ENCODE measurements around the gene PLXNA2. TPM values are rescaled to one million over a fixed set of nuclear protein-coding genes. Genes with fewer than 3 reads are reported as not detected.

Gene PLXNA2
- total and polyA plus RNA-seq, 7 donors = 2.4 to 16.1 (median 6.4) TPM

DNA sequence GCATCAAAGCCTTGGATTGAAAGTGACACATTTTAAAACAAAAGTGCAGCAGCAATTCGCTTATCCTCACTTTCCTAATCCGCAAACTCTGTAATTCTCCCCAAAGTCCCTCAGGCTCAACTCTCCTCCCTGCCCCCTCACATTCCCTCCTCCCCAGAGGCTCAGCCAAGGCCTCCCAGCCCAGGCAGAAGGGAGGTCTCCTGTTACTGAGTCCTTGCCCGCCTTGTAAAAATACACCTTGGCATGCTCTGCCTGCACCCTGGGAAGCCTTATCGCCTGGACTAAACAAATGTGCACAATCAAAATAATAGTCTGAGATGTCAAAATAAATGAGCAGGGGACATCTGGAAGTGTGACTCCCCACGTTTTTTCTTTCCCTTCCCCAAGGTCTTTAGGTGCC lies 109.7 kb downstream of the PLXNA2 start:
- intact Hi-C loops (cut with DNase I) = loop anchor here (5.0 kb wide), 1 partner anchor 112 kb away; no protein-coding TSS in a partner anchor
- Histone ChIP-seq H3K4me1 (peaks cover 0 to 44% (median 19%) of the 10 kb centered on the region in 4 donors), H3K36me3 (no peaks in the 10 kb centered on the region), H3K27me3 (no peaks in the 10 kb centered on the region), H3K27ac (no peak overlapping the region), H3K4me3 (no peak overlapping the region), H3K9me3 (no peaks in the 10 kb centered on the region)
- 49 to 70% methylated on average over 5 of the region's 5 CpGs for WGBS, 2 donors
- no peak for DNase-seq
- TF ChIP-seq CTCF (IDR thresholded peaks at IDR 0.05) = no peak
- TF ChIP-seq POLR2AphosphoS5 (IDR thresholded peaks at IDR 0.05) = no peak
- no peak for TF ChIP-seq POLR2A (IDR thresholded peaks at IDR 0.05)
- TF ChIP-seq EP300 (IDR thresholded peaks at IDR 0.05) = no peak

DNA sequence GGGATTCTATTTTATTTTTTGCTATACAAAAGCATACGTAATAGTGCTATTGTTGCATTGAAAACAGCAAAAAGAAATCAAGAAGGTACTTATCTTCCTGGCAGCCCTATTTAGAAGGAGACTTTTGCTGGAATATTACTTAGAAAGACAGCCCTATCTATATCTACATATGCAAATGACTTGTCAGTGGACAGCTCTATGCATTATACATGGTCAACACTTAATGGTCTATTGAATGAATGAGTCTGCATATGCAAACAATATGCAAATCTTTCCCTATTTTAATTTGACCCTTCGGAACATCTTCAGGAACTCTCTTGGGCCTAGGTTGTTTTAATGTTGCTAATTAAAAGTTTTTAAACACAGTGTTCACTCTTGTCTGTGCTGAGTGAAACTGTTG lies 110.8 kb downstream of the PLXNA2 start:
- no peak for DNase-seq
- H3K36me3 ChIP-seq = no peaks in the 10 kb centered on the region
- peaks cover 0 to 44% (median 19%) of the 10 kb centered on the region in 4 donors for H3K4me1 ChIP-seq
- intact Hi-C loops (cut with DNase I) = loop anchor here (2.0 to 5.0 kb wide), 2 partner anchors 109 to 111 kb away; no protein-coding TSS in a partner anchor
- H3K9me3 ChIP-seq = no peaks in the 10 kb centered on the region
- TF ChIP-seq CTCF (IDR thresholded peaks at IDR 0.05) = no peak
- TF ChIP-seq EP300 (IDR thresholded peaks at IDR 0.05) = no peak
- no peak for TF ChIP-seq POLR2A (IDR thresholded peaks at IDR 0.05)
- no peak for TF ChIP-seq POLR2AphosphoS5 (IDR thresholded peaks at IDR 0.05)
- WGBS, 2 donors = 90 to 97% methylated on average over 2 of the region's 2 CpGs
- no peak overlapping the region for H3K27ac ChIP-seq
- H3K27me3 ChIP-seq = no peaks in the 10 kb centered on the region
- H3K4me3 ChIP-seq = no peak overlapping the region

DNA sequence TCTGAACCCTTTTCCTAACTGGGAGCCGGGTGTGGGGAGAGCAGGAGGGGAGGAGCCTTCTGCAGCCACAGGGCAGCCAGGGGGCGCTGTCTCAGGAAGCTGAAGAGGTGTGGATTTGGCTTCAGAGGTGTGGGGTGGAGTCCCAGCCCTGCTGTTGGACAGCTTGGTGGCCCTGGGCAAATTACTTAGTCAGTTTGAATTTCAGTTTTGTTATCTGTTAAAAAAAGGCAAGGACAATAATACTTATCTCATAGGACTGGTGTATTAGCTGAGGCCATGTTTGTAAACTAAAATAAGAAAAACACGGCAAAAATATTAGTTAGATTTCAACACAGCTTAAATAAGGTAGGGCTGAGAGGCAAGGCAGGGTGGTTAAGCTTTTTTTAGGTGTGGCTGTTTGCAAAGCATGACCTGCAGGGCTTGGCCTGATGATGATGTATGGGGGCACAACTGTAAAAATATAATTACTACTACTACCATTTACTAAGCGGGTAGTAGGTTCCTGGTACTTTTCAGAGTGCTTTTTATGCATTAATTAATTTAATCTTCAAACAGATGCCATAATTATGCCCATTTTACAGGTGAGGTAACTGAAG lies 111.8 kb downstream of the PLXNA2 start:
- intact Hi-C loops (cut with DNase I) = loop anchor here (2.0 to 5.0 kb wide), 2 partner anchors 110 kb away; no protein-coding TSS in a partner anchor
- H3K4me1 ChIP-seq = peaks cover 0 to 43% (median 24%) of the 10 kb centered on the region in 4 donors

DNA sequence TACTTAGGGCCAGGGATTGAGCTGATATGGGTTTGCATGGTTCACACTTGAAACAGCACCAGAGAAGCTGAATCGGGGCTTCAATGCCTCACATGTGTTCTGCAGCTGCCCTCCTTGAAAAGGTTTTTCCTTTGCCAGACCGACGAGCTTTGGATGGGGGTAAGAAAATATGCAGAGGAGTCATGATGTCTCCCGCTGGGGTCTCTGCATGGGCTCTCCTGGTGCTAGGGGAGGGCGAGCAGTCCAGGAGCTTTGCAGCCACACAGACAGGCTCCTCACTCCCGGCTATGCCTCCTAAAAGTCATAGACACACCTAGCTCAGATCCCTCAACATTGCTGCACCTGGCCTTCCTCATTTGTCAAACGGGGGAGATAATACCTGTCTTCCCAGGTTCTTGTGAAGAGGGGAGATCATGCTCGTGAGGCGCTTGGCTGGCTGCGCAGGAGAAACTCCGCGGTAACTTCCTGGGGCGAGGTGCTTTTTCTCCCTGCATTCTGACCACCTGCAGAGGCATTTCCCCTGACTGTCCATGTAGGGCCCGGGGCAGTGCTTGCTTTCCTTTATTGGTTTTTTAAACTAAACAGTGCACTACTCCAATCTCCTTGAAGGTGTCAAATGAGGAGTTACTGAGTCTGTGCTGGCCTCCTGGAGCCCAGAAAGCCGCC lies 112.4 kb downstream of the PLXNA2 start:
- TF ChIP-seq EP300 (IDR thresholded peaks at IDR 0.05) (no peak), POLR2AphosphoS5 (IDR thresholded peaks at IDR 0.05) (no peak), CTCF (IDR thresholded peaks at IDR 0.05) (no peak), POLR2A (IDR thresholded peaks at IDR 0.05) (no peak)
- intact Hi-C loops (cut with DNase I) = loop anchor here (2.0 to 5.0 kb wide), 2 partner anchors 109 to 111 kb away; no protein-coding TSS in a partner anchor
- Histone ChIP-seq H3K27me3 (no peaks in the 10 kb centered on the region), H3K27ac (peak overlapping the region in 3 of 4 donors; percentile 1 to 30 (median 14)), H3K36me3 (no peaks in the 10 kb centered on the region), H3K4me3 (no peak overlapping the region), H3K4me1 (peaks cover 0 to 37% (median 24%) of the 10 kb centered on the region in 4 donors), H3K9me3 (no peaks in the 10 kb centered on the region)
- 18 to 38% methylated on average over 15 of the region's 15 CpGs for WGBS, 2 donors
- no peak for DNase-seq

More for the DNA sequence above, 111.8 kb downstream of the PLXNA2 start:
- peak overlapping the region in 3 of 4 donors; percentile 1 to 30 (median 14) for H3K27ac ChIP-seq
- H3K4me3 ChIP-seq = no peak overlapping the region
- no peaks in the 10 kb centered on the region for H3K27me3 ChIP-seq
- TF ChIP-seq CTCF (IDR thresholded peaks at IDR 0.05) (peak; percentile 54 to 84 (median 80)), POLR2AphosphoS5 (IDR thresholded peaks at IDR 0.05) (peak in 1 of 4 donors; percentile 5), EP300 (IDR thresholded peaks at IDR 0.05) (no peak), POLR2A (IDR thresholded peaks at IDR 0.05) (no peak)
- 10 to 45% methylated on average over 4 of the region's 4 CpGs for WGBS, 2 donors
- DNase-seq = peak; percentile 86
- no peaks in the 10 kb centered on the region for H3K36me3 ChIP-seq
- no peaks in the 10 kb centered on the region for H3K9me3 ChIP-seq
